ENCODE data around the gene LKAAEAR1. TPM values are rescaled to one million over a fixed set of nuclear protein-coding genes. Genes with fewer than 3 reads are reported as not detected.
A peak's percentile ranks its signal among the peaks of the same experiment; 100 is the strongest.

LKAAEAR1 gene
- total and polyA plus RNA-seq, 4 donors: not detected

GRCh38 chr20:64067005-64067632, 17.1 kb downstream of the LKAAEAR1 start:
- no peak for DNase-seq
- Histone ChIP-seq H3K4me3 (ENCODE audit: low read length in 2 of 2) (no peak overlapping the region), H3K36me3 (ENCODE audit: control insufficient read depth in 1 of 2, insufficient read depth in 2 of 2, low read length in 1 of 2) (no peaks in the 10 kb centered on the region), H3K4me1 (ENCODE audit: control insufficient read depth in 1 of 2, insufficient read depth in 2 of 2, low read length in 2 of 2) (no peaks in the 10 kb centered on the region), H3K27ac (ENCODE audit: low read depth in 1 of 2, low read length in 2 of 2) (no peak overlapping the region), H3K9me3 (ENCODE audit: control insufficient read depth, low read length) (no peaks in the 10 kb centered on the region), H3K27me3 (ENCODE audit: control insufficient read depth in 1 of 2, insufficient read depth in 2 of 2, low read length in 1 of 2) (no peaks in the 10 kb centered on the region)
- intact Hi-C loops (cut with DNase I): no loop called here
- WGBS, 2 donors: 84 to 90% methylated on average over 6 of the region's 6 CpGs
- no peak for ATAC-seq (ENCODE audit: low FRiP score)

DNA sequence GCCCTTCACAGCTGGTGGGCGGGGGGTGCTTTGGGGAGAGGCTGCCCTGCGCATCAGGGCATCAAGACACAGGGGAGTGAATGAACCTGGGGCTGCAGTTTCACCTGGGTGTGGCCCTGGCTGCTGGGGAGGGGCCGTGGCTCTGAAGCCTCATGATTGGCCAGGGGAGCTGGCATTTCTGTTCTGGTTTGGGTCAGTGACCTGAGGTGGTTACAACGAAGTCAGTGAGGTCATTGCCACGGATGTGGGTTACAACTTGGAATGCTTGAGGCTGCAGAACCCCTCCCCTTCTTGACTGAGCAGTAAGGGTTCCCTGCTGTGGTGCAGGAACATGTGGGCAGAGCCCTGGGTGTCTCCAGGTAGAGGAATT, 18.2 kb downstream of the LKAAEAR1 start:
- no peak for ATAC-seq (ENCODE audit: low FRiP score)
- intact Hi-C loops (cut with DNase I): no loop called here
- Histone ChIP-seq H3K4me3 (ENCODE audit: low read length in 2 of 2) (no peak overlapping the region), H3K9me3 (ENCODE audit: control insufficient read depth, low read length) (no peaks in the 10 kb centered on the region), H3K4me1 (ENCODE audit: control insufficient read depth in 1 of 2, insufficient read depth in 2 of 2, low read length in 2 of 2) (no peaks in the 10 kb centered on the region), H3K36me3 (ENCODE audit: control insufficient read depth in 1 of 2, insufficient read depth in 2 of 2, low read length in 1 of 2) (no peaks in the 10 kb centered on the region), H3K27ac (ENCODE audit: low read depth in 1 of 2, low read length in 2 of 2) (no peak overlapping the region), H3K27me3 (ENCODE audit: control insufficient read depth in 1 of 2, insufficient read depth in 2 of 2, low read length in 1 of 2) (no peaks in the 10 kb centered on the region)
- WGBS, 2 donors: 61 to 63% methylated on average over 5 of the region's 5 CpGs
- DNase-seq: no peak

GRCh38 chr20:64065062-64065973, 18.9 kb downstream of the LKAAEAR1 start:
- Histone ChIP-seq H3K4me1 (ENCODE audit: control insufficient read depth in 1 of 2, insufficient read depth in 2 of 2, low read length in 2 of 2) (no peaks in the 10 kb centered on the region), H3K27ac (ENCODE audit: low read depth in 1 of 2, low read length in 2 of 2) (no peak overlapping the region), H3K27me3 (ENCODE audit: control insufficient read depth in 1 of 2, insufficient read depth in 2 of 2, low read length in 1 of 2) (no peaks in the 10 kb centered on the region), H3K9me3 (ENCODE audit: control insufficient read depth, low read length) (no peaks in the 10 kb centered on the region), H3K36me3 (ENCODE audit: control insufficient read depth in 1 of 2, insufficient read depth in 2 of 2, low read length in 1 of 2) (no peaks in the 10 kb centered on the region), H3K4me3 (ENCODE audit: low read length in 2 of 2) (no peak overlapping the region)
- ATAC-seq (ENCODE audit: low FRiP score) (no peak), DNase-seq (no peak)
- intact Hi-C loops (cut with DNase I): no loop called here
- 63 to 65% methylated on average over 27 of the region's 27 CpGs for whole genome bisulfite sequencing, 2 donors

DNA sequence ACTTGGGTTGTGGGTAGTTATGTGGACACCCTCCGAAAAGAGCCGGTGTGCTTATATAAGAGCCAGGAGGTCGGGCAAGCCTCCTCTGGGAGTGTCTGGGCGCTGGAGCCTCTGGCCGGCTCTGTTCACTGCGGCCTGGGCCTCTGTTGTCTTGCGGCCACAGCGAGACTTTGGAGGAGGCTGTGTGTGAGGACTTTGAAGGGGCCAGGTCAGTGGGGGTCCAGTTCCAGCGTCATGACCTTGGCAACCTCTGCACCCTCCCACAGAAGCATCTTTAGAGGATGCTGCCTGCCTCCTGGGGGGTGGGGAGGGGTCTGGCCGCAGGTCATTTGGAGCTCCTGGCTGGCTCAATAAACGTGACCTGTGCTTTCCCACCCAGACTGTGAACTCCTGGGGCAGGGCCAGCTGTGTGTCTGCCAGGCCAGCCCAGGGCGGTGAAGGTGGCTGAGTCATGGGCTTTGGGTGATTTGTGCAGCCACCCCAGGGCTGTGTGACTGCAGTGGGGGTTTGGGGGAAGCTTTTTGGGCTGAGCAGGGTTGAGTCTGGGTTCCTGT, 20.0 kb downstream of the LKAAEAR1 start:
- Histone ChIP-seq H3K4me3 (ENCODE audit: low read length in 2 of 2) (peak overlapping the region; percentile 74 to 79), H3K4me1 (ENCODE audit: control insufficient read depth in 1 of 2, insufficient read depth in 2 of 2, low read length in 2 of 2) (no peaks in the 10 kb centered on the region), H3K27me3 (ENCODE audit: control insufficient read depth in 1 of 2, insufficient read depth in 2 of 2, low read length in 1 of 2) (no peaks in the 10 kb centered on the region), H3K36me3 (ENCODE audit: control insufficient read depth in 1 of 2, insufficient read depth in 2 of 2, low read length in 1 of 2) (no peaks in the 10 kb centered on the region), H3K9me3 (ENCODE audit: control insufficient read depth, low read length) (no peaks in the 10 kb centered on the region), H3K27ac (ENCODE audit: low read depth in 1 of 2, low read length in 2 of 2) (peak overlapping the region in 1 of 2 donors; percentile 9)
- DNase-seq: peak in 1 of 2 donors; percentile 87
- ATAC-seq (ENCODE audit: low FRiP score): no peak
- 4 to 8% methylated on average over 12 of the region's 12 CpGs for WGBS, 2 donors
- intact Hi-C loops (cut with DNase I): no loop called here

GRCh38 chr20:64063389-64064144, 20.6 kb downstream of the LKAAEAR1 start:
- no peaks in the 10 kb centered on the region for H3K9me3 ChIP-seq (ENCODE audit: control insufficient read depth, low read length)
- no peaks in the 10 kb centered on the region for H3K4me1 ChIP-seq (ENCODE audit: control insufficient read depth in 1 of 2, insufficient read depth in 2 of 2, low read length in 2 of 2)

DNA sequence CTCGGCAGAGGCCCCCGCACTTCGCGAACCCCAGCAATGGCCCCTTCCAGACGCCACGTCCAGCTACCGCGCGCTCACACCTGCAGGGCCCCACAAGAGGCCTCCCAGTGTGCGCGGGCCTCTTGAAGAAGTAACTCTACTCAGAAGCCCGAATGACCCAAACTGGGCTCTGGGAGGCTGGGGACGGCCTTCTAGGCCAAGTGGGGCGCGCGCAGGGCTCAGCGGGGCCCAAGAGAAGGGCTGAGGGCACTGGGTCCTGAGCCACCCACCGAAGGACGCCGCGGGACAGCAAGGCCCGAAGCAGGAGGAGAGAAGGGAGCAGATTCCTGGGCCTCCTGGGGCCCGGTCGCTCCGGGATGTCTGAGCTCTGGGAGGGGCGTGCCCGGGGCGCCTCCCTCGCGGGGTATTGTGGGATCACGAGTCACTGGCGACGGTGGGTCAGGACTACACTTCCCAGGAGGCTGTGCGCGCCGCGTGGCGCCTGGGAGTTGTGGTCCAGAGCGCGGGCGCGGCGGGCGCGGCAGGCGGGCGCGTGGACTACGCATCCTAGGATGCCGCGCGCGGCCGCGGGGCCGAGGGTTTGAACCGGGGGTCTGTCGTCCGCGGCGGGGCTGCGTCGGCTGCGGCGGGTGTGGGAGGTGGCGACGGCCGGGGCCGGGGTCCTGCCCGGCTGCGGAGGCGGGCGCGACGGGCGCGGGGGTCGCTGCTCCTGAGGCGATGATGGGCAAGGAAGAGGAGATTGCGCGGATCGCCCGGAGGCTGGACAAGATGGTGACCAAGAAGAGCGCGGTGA, 21.4 kb downstream of the LKAAEAR1 start, which contains the start of gene TCEA2:
TCEA2 (plus strand) TSS at position 603 of the 793 bp plus-strand sequence; CDS start at position 718, 115 bp downstream.
- H3K4me1 ChIP-seq (ENCODE audit: control insufficient read depth in 1 of 2, insufficient read depth in 2 of 2, low read length in 2 of 2): no peaks in the 10 kb centered on the region
- ATAC-seq (ENCODE audit: low FRiP score): peak; percentile 96
- intact Hi-C loops (cut with DNase I): loop anchor here in 1 of 2 donors (2.0 kb wide), 1 partner anchor 82 kb away; the partner anchor contains the start of gene PRPF6

More at GRCh38 chr20:64063389-64064144, 20.6 kb downstream of the LKAAEAR1 start:
- DNase-seq: no peak
- Histone ChIP-seq H3K27me3 (ENCODE audit: control insufficient read depth in 1 of 2, insufficient read depth in 2 of 2, low read length in 1 of 2) (no peaks in the 10 kb centered on the region), H3K27ac (ENCODE audit: low read depth in 1 of 2, low read length in 2 of 2) (peak overlapping the region; percentile 16 to 31), H3K4me3 (ENCODE audit: low read length in 2 of 2) (peak overlapping the region; percentile 74 to 79), H3K36me3 (ENCODE audit: control insufficient read depth in 1 of 2, insufficient read depth in 2 of 2, low read length in 1 of 2) (no peaks in the 10 kb centered on the region)
- peak; percentile 17 for ATAC-seq (ENCODE audit: low FRiP score)
- intact Hi-C loops (cut with DNase I): loop anchor here in 1 of 2 donors (2.0 kb wide), 1 partner anchor 83 kb away; the partner anchor contains the start of gene PRPF6
- 0 to 1% methylated on average over 37 to 51 of the region's 51 CpGs for WGBS, 2 donors

DNA sequence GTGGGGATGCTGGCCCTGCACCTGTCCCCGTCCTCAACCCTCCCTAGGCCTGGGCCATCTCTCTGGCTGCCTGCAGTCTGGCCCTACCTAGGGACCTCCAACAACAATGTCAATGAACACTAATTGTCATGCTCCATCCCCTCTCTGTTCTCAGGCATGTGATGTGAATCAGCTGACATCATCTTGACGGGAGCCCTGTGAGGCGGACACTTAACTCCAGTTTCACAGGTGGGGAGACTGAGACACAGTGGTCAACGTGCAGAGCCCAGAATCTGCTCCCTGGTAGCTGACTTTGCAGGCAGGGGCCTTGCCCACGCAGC, 22.0 kb downstream of the LKAAEAR1 start:
- H3K27ac ChIP-seq (ENCODE audit: low read depth in 1 of 2, low read length in 2 of 2): no peak overlapping the region
- no peaks in the 10 kb centered on the region for H3K27me3 ChIP-seq (ENCODE audit: control insufficient read depth in 1 of 2, insufficient read depth in 2 of 2, low read length in 1 of 2)
- WGBS, 2 donors: 49 to 57% methylated on average over 5 of the region's 5 CpGs
- DNase-seq (no peak), ATAC-seq (ENCODE audit: low FRiP score) (no peak)
- intact Hi-C loops (cut with DNase I): loop anchor here in 1 of 2 donors (2.0 kb wide), 1 partner anchor 81 kb away; the partner anchor contains the start of gene PRPF6
- H3K4me1 ChIP-seq (ENCODE audit: control insufficient read depth in 1 of 2, insufficient read depth in 2 of 2, low read length in 2 of 2): no peaks in the 10 kb centered on the region
- no peaks in the 10 kb centered on the region for H3K9me3 ChIP-seq (ENCODE audit: control insufficient read depth, low read length)
- no peaks in the 10 kb centered on the region for H3K36me3 ChIP-seq (ENCODE audit: control insufficient read depth in 1 of 2, insufficient read depth in 2 of 2, low read length in 1 of 2)
- no peak overlapping the region for H3K4me3 ChIP-seq (ENCODE audit: low read length in 2 of 2)

More for the DNA sequence above, 21.4 kb downstream of the LKAAEAR1 start, which contains the start of gene TCEA2:
- no peaks in the 10 kb centered on the region for H3K9me3 ChIP-seq (ENCODE audit: control insufficient read depth, low read length)
- H3K27ac ChIP-seq (ENCODE audit: low read depth in 1 of 2, low read length in 2 of 2): peak within 1 kb of the TSS; percentile 31 to 35
- 4 to 5% methylated on average over 61 to 85 of the region's 85 CpGs for WGBS, 2 donors
- peak; percentile 99 for DNase-seq
- H3K27me3 ChIP-seq (ENCODE audit: control insufficient read depth in 1 of 2, insufficient read depth in 2 of 2, low read length in 1 of 2): no peaks in the 10 kb centered on the region
- peak within 1 kb of the TSS; percentile 74 to 79 for H3K4me3 ChIP-seq (ENCODE audit: low read length in 2 of 2)
- no peaks in the 10 kb centered on the region for H3K36me3 ChIP-seq (ENCODE audit: control insufficient read depth in 1 of 2, insufficient read depth in 2 of 2, low read length in 1 of 2)
